K562 (cell line): ENCODE results near the gene DNAJC15. TPM values are rescaled to one million over a fixed set of nuclear protein-coding genes. Genes with fewer than 3 reads are reported as not detected.

ENCODE experiments used
- ATAC-seq: fragments of 200-7000 bp; cut with Tn5 transposase; 3 replicates; pipeline ENCODE4 v1.9.1; 2020; ENCODE audit warnings: moderate library complexity
- BruUV-seq: library from RNA; stranded (reverse); fragments of 400-500 nt; replicated peaks from 2 replicates; lab custom pipeline; 2021; lab: Mats Ljungman, UMichigan
- CTCF ChIA-PET: fragments of 300-600 bp; formaldehyde crosslinking; extraction: SDS; loops from one replicate; lab custom pipeline; 2021; ENCODE audit warnings: low intra/inter-chr PET ratio; lab: Yijun Ruan, JAX
- POLR2A ChIA-PET: fragments of 300-600, 350-650 bp; sonication (Branson Sonifier 250); formaldehyde crosslinking; extraction: SDS; loops from one replicate; lab custom pipeline; 2021; ENCODE audit warnings: antibody characterized with exemption, inconsistent platforms; lab: Yijun Ruan, JAX
- DNase-seq, 4 experiments: peaks; one replicate each; pipeline versions ENCODE4 v3.0.0 to v3.0.0-alpha.2; 2011 to 2018; ENCODE audit warnings: low spot score in 3 of 4, mixed read lengths in 3 of 4; ENCODE audit errors: extremely low read depth in 1 of 4
- FAIRE-seq: peaks from 2 replicates; lab custom pipeline; 2011; peaks lifted over from hg19 to GRCh38; lab: Jason Lieb, UNC
- H2AFZ ChIP-seq: 2 replicates; pipeline ENCODE4 v1.6.0; 2011; ENCODE audit warnings: low read depth, low read length, control low read depth, inconsistent platforms
- H3K27ac ChIP-seq: fragments of 200-600 bp; 3 replicates; pipeline ENCODE4 v1.8.0; 2011; ENCODE audit warnings: low read depth, mild to moderate bottlenecking, control low read depth, inconsistent platforms, low read length, moderate library complexity, mixed read lengths; ENCODE audit errors: extremely low read depth
- H3K27me3 ChIP-seq, 2 experiments: fragments of 300-600 bp in 1 of 2; 2 replicates in 1 of 2; 3 replicates in 1 of 2; pipeline versions ENCODE4 v1.6.0 to v1.8.0; 2011; ENCODE audit warnings: inconsistent platforms in 2 of 2, low read length in 2 of 2, mild to moderate bottlenecking in 1 of 2, mixed read lengths in 1 of 2, moderate library complexity in 1 of 2; ENCODE audit not compliant: control insufficient read depth in 2 of 2, insufficient read depth in 2 of 2
- H3K36me3 ChIP-seq: fragments of 300-600 bp; 3 replicates; pipeline ENCODE4 v1.8.0; 2011; ENCODE audit warnings: mild to moderate bottlenecking, low read length, inconsistent platforms; ENCODE audit not compliant: control insufficient read depth, insufficient read depth
- H3K4me1 ChIP-seq, 2 experiments: fragments of 200-600 bp in 1 of 2; replicated peaks in 1 of 2; 2 replicates in 1 of 2; 3 replicates in 1 of 2; pipeline versions ENCODE4 v1.5.1 to v1.8.0; 2011; ENCODE audit warnings: inconsistent platforms in 2 of 2, low read length in 2 of 2, mild to moderate bottlenecking in 1 of 2, mixed read lengths in 1 of 2, moderate library complexity in 1 of 2; ENCODE audit not compliant: control insufficient read depth in 2 of 2, insufficient read depth in 2 of 2
- H3K4me2 ChIP-seq: 2 replicates; pipeline ENCODE4 v1.6.1; 2011; ENCODE audit warnings: low read length, control low read depth, inconsistent platforms, mixed read lengths; ENCODE audit not compliant: insufficient read depth
- H3K4me3 ChIP-seq: fragments of 200-600 bp; sonication (generic), shearing (Covaris generic); 2 replicates; pipeline ENCODE4 v1.5.1; 2016; ENCODE audit warnings: control low read depth, inconsistent platforms
- H3K79me2 ChIP-seq: fragments of 200-600 bp; 3 replicates; pipeline ENCODE4 v1.8.0; 2011; ENCODE audit warnings: low read length, inconsistent platforms; ENCODE audit not compliant: control insufficient read depth, insufficient read depth
- H3K9ac ChIP-seq, 2 experiments: 2 replicates each; pipeline versions ENCODE4 v1.6.0 to v1.6.1; 2011; ENCODE audit warnings: low read depth in 2 of 2, low read length in 2 of 2, control low read depth in 1 of 2, inconsistent platforms in 1 of 2, mild to moderate bottlenecking in 1 of 2, mixed read lengths in 1 of 2; ENCODE audit not compliant: insufficient read depth in 1 of 2
- H3K9me1 ChIP-seq: one replicate; pipeline ENCODE4 v1.6.0; 2011; ENCODE audit warnings: inconsistent platforms, mild to moderate bottlenecking, low read length, moderate library complexity; ENCODE audit not compliant: control insufficient read depth, insufficient read depth
- H3K9me3 ChIP-seq: replicated peaks from 2 replicates; pipeline ENCODE4 v1.5.1; 2011; ENCODE audit warnings: low read depth, low read length, inconsistent platforms; ENCODE audit not compliant: control insufficient read depth, insufficient read depth
- H4K20me1 ChIP-seq: replicated peaks from 2 replicates; pipeline ENCODE4 v1.6.1; 2011; ENCODE audit warnings: low read length, inconsistent platforms, mixed read lengths; ENCODE audit not compliant: control insufficient read depth, insufficient read depth
- ATF4 ChIP-seq: fragments of 450-650 bp; formaldehyde crosslinking; IDR thresholded peaks from 2 replicates; pipeline ENCODE4 v1.4.0; 2022; ENCODE audit warnings: mild to moderate bottlenecking, moderate library complexity
- CHCHD3 ChIP-seq: fragments of 250-450 bp; sonication (Bioruptor Pico); IDR thresholded peaks from 2 replicates; pipeline ENCODE4 v2.1.2; 2022; ENCODE audit warnings: mild to moderate bottlenecking
- FOXK2 ChIP-seq, 2 experiments: fragments of 450-650 bp; IDR thresholded peaks in 1 of 2; conservative IDR thresholded peaks in 1 of 2; 2 replicates each; pipeline ENCODE4 v1.6.1; 2016; ENCODE audit warnings: low read depth in 2 of 2, mild to moderate bottlenecking in 1 of 2
- HIVEP1 ChIP-seq: fragments of 250-450 bp; sonication (Bioruptor Pico); IDR thresholded peaks from 2 replicates; pipeline ENCODE4 v1.4.0; 2020; ENCODE audit warnings: mild to moderate bottlenecking
- IRF2 ChIP-seq: sonication (generic); formaldehyde crosslinking; IDR thresholded peaks from 2 replicates; pipeline ENCODE4 v1.8.1; 2022; ENCODE audit warnings: mild to moderate bottlenecking, missing genetic modification reagents
- PURB ChIP-seq: sonication (generic); formaldehyde crosslinking; IDR thresholded peaks from 2 replicates; pipeline ENCODE4 v1.9.0; 2021; ENCODE audit warnings: low read depth, mild to moderate bottlenecking, missing genetic modification reagents
- TFAM ChIP-seq: fragments of 250-450 bp; sonication (Bioruptor Pico); conservative IDR thresholded peaks from 2 replicates; pipeline ENCODE4 v1.5.0; 2021; ENCODE audit warnings: mild to moderate bottlenecking, moderate library complexity
- THAP7 ChIP-seq: fragments of 250-450 bp; sonication (Bioruptor Pico); IDR thresholded peaks from 2 replicates; pipeline ENCODE4 v1.5.0; 2021
- XRCC3 ChIP-seq: fragments of 450-650 bp; IDR thresholded peaks from 2 replicates; pipeline ENCODE4 v1.6.1; 2017; ENCODE audit warnings: mild to moderate bottlenecking, moderate library complexity
- ZEB2 ChIP-seq: fragments of 450-650 bp; IDR thresholded peaks from 2 replicates; pipeline ENCODE4 v1.6.1; 2016
- ZNF197 ChIP-seq: fragments of 200-800 bp; sonication (Bioruptor generic); IDR thresholded peaks from 2 replicates; pipeline ENCODE4 v1.6.1; 2016; ENCODE audit warnings: low read depth, missing genetic modification characterization, missing compliant biosample characterization
- WGBS: fragments of 100-300 bp; shearing (Covaris generic); methylation state at CpG from one replicate; pipeline ENCODE4 v1.1.6; 2016; ENCODE audit warnings: low coverage, mixed read lengths; ENCODE audit not compliant: insufficient coverage; ENCODE audit errors: missing lambda C conversion rate; 5-methylcytosine and 5-hydroxymethylcytosine counted together
- in situ Hi-C: fragments of 300-500 bp; cut with MboI; formaldehyde crosslinking; loops from 4 replicates; pipeline ENCODE4 v1.15.0; 2018; ENCODE audit warnings: inconsistent platforms, mixed read lengths
- intact Hi-C: fragments of 100-400 bp; cut with micrococcal nuclease; formaldehyde crosslinking; loops from 2 replicates; pipeline ENCODE4 v1.14.2; 2022
- polyA plus RNA-seq, 8 experiments: library from polyadenylated mRNA; depleted of rRNA in 4 of 8; stranded (reverse) in 5 of 8; unstranded in 3 of 8; fragments of >200 nt; fragmentation: Nextera tagmentation in 2 of 8; fragmentation: Illumina TruSeq in 1 of 8; extraction: Ambion mirVana in 2 of 8; extraction: Trizol in 1 of 8; gene quantifications; 2 replicates each; pipeline versions ENCODE4 v1.2.1 to v1.2.3, GENCODE V29; 2011 to 2014; ENCODE audit warnings: inconsistent platforms in 1 of 8, missing spikeins in 1 of 8
- total RNA-seq, 7 experiments: library from RNA; depleted of rRNA in 6 of 7; stranded (reverse); fragments of >200 nt in 6 of 7; fragmentation: Illumina TruSeq in 2 of 7; extraction: Trizol in 2 of 7; gene quantifications; 2 replicates each; pipeline versions ENCODE4 v1.2.1 to v1.2.3, GENCODE V29; 2011 to 2021; ENCODE audit warnings: low replicate concordance in 1 of 7
- TF ChIP-seq, protein P1 (sequence below): IDR thresholded peaks from 2 replicates; pipeline ENCODE4 v1.6.1; 2014; ENCODE audit warnings: antibody characterized with exemption

Gene DNAJC15
- total and polyA plus RNA-seq, 9 of the 15 experiments (the other 6 are each of a cell fraction or from before 2014, with no cell fraction given), result 0.47 to 3.8 (median 1.0) TPM

DNA sequence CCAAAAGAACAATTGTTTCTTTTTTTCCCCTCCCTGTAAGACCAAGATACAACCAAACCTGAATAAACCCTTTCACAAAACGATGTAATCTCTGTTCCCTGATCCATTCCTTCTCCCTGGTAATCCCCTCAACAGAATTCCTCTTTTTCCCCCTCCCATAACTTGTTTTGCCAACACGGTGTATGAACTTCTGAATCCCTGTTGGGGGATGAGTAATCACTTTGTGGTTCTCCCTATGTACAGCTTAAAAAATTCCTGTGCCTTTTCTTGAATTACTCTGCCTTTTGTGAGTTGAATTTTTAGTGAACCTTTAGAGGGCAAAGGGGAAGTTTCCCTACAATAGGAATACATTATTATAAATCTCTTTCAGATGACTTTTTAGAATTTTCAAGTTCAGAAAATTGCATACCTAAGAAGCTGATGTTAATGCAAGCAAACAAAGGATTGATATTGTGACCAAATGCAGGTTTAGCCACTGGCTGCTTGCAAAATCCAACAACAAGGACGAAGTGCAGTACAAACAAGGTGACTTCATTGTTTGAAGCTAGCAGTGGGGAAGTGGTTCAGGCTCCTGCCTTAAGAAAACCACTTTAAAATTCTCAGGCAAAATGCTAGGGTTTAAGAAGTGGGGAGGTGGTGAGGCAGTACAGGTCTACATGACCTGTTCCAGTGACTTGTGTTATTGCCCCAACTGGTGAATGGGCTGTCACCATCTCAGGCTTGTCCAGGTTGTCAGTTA, 16.3 kb upstream of the DNAJC15 start:
- no peak overlapping the region for H2AFZ ChIP-seq

More for the DNA sequence above, 16.3 kb upstream of the DNAJC15 start:
- no peaks in the 10 kb centered on the region for H3K9me1 ChIP-seq
- no peaks in the 10 kb centered on the region for H3K4me1 ChIP-seq
- TF ChIP-seq PURB (CRISPR knock-in tag) (no peak), ATF4 (CRISPR knock-in tag) (no peak), XRCC3 (no peak), ZNF197 (CRISPR knock-in tag) (no peak), IRF2 (no peak), ZEB2 (no peak), TFAM (CRISPR knock-in tag) (no peak), FOXK2 (conservative IDR thresholded peaks at IDR 0.05 in 1 of 2, IDR thresholded peaks at IDR 0.05 in 1 of 2; ENCODE audit: low read depth in 2 of 2) (no peak), THAP7 (CRISPR knock-in tag) (no peak), CHCHD3 (no peak), HIVEP1 (CRISPR knock-in tag) (no peak)
- TF ChIP-seq, protein P1, sequence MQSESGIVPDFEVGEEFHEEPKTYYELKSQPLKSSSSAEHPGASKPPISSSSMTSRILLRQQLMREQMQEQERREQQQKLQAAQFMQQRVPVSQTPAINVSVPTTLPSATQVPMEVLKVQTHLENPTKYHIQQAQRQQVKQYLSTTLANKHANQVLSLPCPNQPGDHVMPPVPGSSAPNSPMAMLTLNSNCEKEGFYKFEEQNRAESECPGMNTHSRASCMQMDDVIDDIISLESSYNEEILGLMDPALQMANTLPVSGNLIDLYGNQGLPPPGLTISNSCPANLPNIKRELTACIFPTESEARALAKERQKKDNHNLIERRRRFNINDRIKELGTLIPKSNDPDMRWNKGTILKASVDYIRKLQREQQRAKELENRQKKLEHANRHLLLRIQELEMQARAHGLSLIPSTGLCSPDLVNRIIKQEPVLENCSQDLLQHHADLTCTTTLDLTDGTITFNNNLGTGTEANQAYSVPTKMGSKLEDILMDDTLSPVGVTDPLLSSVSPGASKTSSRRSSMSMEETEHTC, result no peak
- ChIA-PET POLR2A (no interaction called here), CTCF (no interaction called here)
- H3K79me2 ChIP-seq, result no peaks in the 10 kb centered on the region
- intact Hi-C loops (no loop called here), in situ Hi-C loops (no loop called here)
- DNase-seq, result no peak
- H3K4me2 ChIP-seq, result no peak overlapping the region
- no peak overlapping the region for H3K9ac ChIP-seq
- no peak for ATAC-seq
- H4K20me1 ChIP-seq, result no peaks in the 10 kb centered on the region
- no peak overlapping the region for H3K27ac ChIP-seq
- H3K9me3 ChIP-seq, result no peaks in the 10 kb centered on the region
- H3K36me3 ChIP-seq, result no peaks in the 10 kb centered on the region
- WGBS, result 0% methylated on average over 3 of the region's 3 CpGs
- no peaks in the 10 kb centered on the region for H3K27me3 ChIP-seq
- FAIRE-seq, result no peak
- no peak overlapping the region for H3K4me3 ChIP-seq
- BruUV-seq, result no TSS peak
